GM23338 (cell line): ENCODE measurements around the gene ZNF438. TPM values are rescaled to one million over a fixed set of nuclear protein-coding genes. Genes with fewer than 3 reads are reported as not detected.

ENCODE experiments used
- ATAC-seq: fragments of 200-7000 bp; cut with Tn5 transposase; 3 replicates; pipeline ENCODE4 v1.9.1; 2020
- DNase-seq: peaks from one replicate; pipeline ENCODE4 v3.0.0-alpha.2; 2015; ENCODE audit warnings: low spot score
- H2AFZ ChIP-seq: fragments of 200-600 bp; sonication (generic); 2 replicates; pipeline ENCODE4 v1.8.0; 2016; ENCODE audit warnings: antibody characterized with exemption, mild to moderate bottlenecking, moderate library complexity
- H3F3A ChIP-seq: fragments of 200-600 bp; sonication (generic); replicated peaks from 2 replicates; pipeline ENCODE4 v1.8.0; 2017; ENCODE audit warnings: antibody characterized with exemption, mixed run types, low read depth
- H3K27ac ChIP-seq: fragments of 200-600 bp; sonication (generic); 2 replicates; pipeline ENCODE4 v1.6.1; 2016; ENCODE audit warnings: low read depth
- H3K27me3 ChIP-seq: fragments of 200-600 bp; sonication (generic); 2 replicates; pipeline ENCODE4 v1.8.0; 2016; ENCODE audit warnings: mild to moderate bottlenecking, mixed run types, moderate library complexity; ENCODE audit not compliant: insufficient read depth
- H3K36me3 ChIP-seq: fragments of 200-600 bp; sonication (generic); 2 replicates; pipeline ENCODE4 v1.8.0; 2016; ENCODE audit warnings: mild to moderate bottlenecking; ENCODE audit not compliant: insufficient read depth
- H3K4me1 ChIP-seq: fragments of 200-600 bp; sonication (generic); 2 replicates; pipeline ENCODE4 v1.8.0; 2016; ENCODE audit warnings: mild to moderate bottlenecking, moderate library complexity; ENCODE audit not compliant: insufficient read depth
- H3K4me2 ChIP-seq: fragments of 200-600 bp; sonication (generic); 2 replicates; pipeline ENCODE4 v1.7.1; 2017; ENCODE audit warnings: mixed run types
- H3K4me3 ChIP-seq: fragments of 200-600 bp; sonication (generic); 2 replicates; pipeline ENCODE4 v1.6.1; 2016; ENCODE audit warnings: mixed run types
- H3K79me2 ChIP-seq: fragments of 200-600 bp; sonication (generic); replicated peaks from 2 replicates; pipeline ENCODE4 v1.8.0; 2017; ENCODE audit warnings: mild to moderate bottlenecking; ENCODE audit not compliant: insufficient read depth
- H3K9me2 ChIP-seq: fragments of 200-600 bp; sonication (generic); 2 replicates; pipeline ENCODE4 v1.8.0; 2017; ENCODE audit not compliant: insufficient read depth
- H4K20me1 ChIP-seq: fragments of 200-600 bp; sonication (generic); replicated peaks from 2 replicates; pipeline ENCODE4 v1.8.0; 2017; ENCODE audit warnings: mild to moderate bottlenecking; ENCODE audit not compliant: insufficient read depth
- H3K27ac Mint-ChIP-seq: 2 replicates; pipeline ENCODE4 v1.8.0; 2020; ENCODE audit warnings: inconsistent platforms, mild to moderate bottlenecking, moderate library complexity, mixed read lengths
- H3K27me3 Mint-ChIP-seq: 3 replicates; pipeline ENCODE4 v1.8.0; 2022; ENCODE audit warnings: low read depth, mild to moderate bottlenecking, moderate library complexity, mixed read lengths, inconsistent platforms; ENCODE audit not compliant: insufficient read depth, poor library complexity
- H3K36me3 Mint-ChIP-seq: 3 replicates; pipeline ENCODE4 v1.8.0; 2021; ENCODE audit warnings: low read depth, mild to moderate bottlenecking, inconsistent platforms, moderate library complexity, mixed read lengths
- H3K4me1 Mint-ChIP-seq: 3 replicates; pipeline ENCODE4 v1.8.0; 2020; ENCODE audit warnings: mild to moderate bottlenecking, inconsistent platforms, mixed read lengths
- H3K4me3 Mint-ChIP-seq: 3 replicates; pipeline ENCODE4 v1.8.0; 2021; ENCODE audit warnings: moderate library complexity, mild to moderate bottlenecking, inconsistent platforms, mixed read lengths
- H3K9me3 Mint-ChIP-seq: 3 replicates; pipeline ENCODE4 v1.8.0; 2020; ENCODE audit warnings: moderate library complexity, mild to moderate bottlenecking, inconsistent platforms, mixed read lengths
- CREB1 ChIP-seq: fragments of 250-450 bp; sonication (Bioruptor Pico); IDR thresholded peaks from 2 replicates; pipeline ENCODE4 v1.5.0; 2020; ENCODE audit warnings: low read depth, mild to moderate bottlenecking, moderate library complexity
- EZH2phosphoT487 ChIP-seq: fragments of 200-600 bp; sonication (generic); IDR thresholded peaks from one replicate; pipeline ENCODE4 v1.8.1; 2018; ENCODE audit warnings: antibody characterized with exemption; ENCODE audit not compliant: unreplicated experiment
- JUNB ChIP-seq: IDR thresholded peaks from one replicate; pipeline ENCODE4 v1.6.1; 2016; ENCODE audit warnings: antibody characterized with exemption; ENCODE audit not compliant: unreplicated experiment
- NANOG ChIP-seq: IDR thresholded peaks from 2 replicates; pipeline ENCODE4 v1.6.1; 2016; ENCODE audit warnings: antibody characterized with exemption, borderline replicate concordance
- ZNF114 ChIP-seq: fragments of 250-450 bp; sonication (Bioruptor Pico); IDR thresholded peaks from 2 replicates; pipeline ENCODE4 v1.5.0; 2020; ENCODE audit warnings: mild to moderate bottlenecking, moderate library complexity
- polyA plus RNA-seq: library from polyadenylated mRNA; unstranded; fragments of >200 nt; fragmentation: Nextera tagmentation; extraction: Ambion mirVana; gene quantifications from 2 replicates; pipeline ENCODE4 v1.2.1, GENCODE V29; 2016
- total RNA-seq: library from RNA; depleted of rRNA; stranded (reverse); fragments of >200 nt; shearing (Covaris generic); gene quantifications from 2 replicates; pipeline ENCODE4 v1.2.3, GENCODE V29; 2014
- TF ChIP-seq, protein P1 (sequence below): fragments of 250-450 bp; sonication (Bioruptor Pico); IDR thresholded peaks from 2 replicates; pipeline ENCODE4 v1.5.0; 2020; ENCODE audit warnings: mild to moderate bottlenecking, moderate library complexity
- TF ChIP-seq, protein P2 (sequence below): IDR thresholded peaks from one replicate; pipeline ENCODE4 v1.6.1; 2018; ENCODE audit warnings: antibody characterized with exemption; ENCODE audit not compliant: unreplicated experiment

ZNF438 gene
- total and polyA plus RNA-seq, 2 experiments from 2014 or later, result 0.91 to 0.94 TPM

DNA sequence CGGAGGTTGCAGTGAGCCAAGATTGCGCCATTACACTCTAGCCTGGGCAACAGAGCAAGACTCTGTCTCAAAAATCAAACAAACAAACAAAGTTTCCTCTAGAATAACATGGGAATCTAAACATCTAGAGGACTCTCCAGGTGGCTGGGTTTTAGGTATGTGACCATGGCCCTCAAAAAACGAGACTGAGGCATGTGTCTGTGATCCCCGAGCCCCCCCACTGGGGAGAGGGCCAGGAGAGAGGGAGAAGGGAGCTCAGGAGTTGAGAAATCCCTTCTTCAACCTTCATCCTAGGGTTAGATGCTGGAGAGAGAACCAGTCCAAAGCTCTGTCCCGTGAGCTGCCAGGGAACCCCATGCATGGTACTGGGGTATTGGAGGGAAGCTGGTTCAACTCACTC lies 214.1 kb downstream of the ZNF438 start (continued):
- TF ChIP-seq, protein P1, sequence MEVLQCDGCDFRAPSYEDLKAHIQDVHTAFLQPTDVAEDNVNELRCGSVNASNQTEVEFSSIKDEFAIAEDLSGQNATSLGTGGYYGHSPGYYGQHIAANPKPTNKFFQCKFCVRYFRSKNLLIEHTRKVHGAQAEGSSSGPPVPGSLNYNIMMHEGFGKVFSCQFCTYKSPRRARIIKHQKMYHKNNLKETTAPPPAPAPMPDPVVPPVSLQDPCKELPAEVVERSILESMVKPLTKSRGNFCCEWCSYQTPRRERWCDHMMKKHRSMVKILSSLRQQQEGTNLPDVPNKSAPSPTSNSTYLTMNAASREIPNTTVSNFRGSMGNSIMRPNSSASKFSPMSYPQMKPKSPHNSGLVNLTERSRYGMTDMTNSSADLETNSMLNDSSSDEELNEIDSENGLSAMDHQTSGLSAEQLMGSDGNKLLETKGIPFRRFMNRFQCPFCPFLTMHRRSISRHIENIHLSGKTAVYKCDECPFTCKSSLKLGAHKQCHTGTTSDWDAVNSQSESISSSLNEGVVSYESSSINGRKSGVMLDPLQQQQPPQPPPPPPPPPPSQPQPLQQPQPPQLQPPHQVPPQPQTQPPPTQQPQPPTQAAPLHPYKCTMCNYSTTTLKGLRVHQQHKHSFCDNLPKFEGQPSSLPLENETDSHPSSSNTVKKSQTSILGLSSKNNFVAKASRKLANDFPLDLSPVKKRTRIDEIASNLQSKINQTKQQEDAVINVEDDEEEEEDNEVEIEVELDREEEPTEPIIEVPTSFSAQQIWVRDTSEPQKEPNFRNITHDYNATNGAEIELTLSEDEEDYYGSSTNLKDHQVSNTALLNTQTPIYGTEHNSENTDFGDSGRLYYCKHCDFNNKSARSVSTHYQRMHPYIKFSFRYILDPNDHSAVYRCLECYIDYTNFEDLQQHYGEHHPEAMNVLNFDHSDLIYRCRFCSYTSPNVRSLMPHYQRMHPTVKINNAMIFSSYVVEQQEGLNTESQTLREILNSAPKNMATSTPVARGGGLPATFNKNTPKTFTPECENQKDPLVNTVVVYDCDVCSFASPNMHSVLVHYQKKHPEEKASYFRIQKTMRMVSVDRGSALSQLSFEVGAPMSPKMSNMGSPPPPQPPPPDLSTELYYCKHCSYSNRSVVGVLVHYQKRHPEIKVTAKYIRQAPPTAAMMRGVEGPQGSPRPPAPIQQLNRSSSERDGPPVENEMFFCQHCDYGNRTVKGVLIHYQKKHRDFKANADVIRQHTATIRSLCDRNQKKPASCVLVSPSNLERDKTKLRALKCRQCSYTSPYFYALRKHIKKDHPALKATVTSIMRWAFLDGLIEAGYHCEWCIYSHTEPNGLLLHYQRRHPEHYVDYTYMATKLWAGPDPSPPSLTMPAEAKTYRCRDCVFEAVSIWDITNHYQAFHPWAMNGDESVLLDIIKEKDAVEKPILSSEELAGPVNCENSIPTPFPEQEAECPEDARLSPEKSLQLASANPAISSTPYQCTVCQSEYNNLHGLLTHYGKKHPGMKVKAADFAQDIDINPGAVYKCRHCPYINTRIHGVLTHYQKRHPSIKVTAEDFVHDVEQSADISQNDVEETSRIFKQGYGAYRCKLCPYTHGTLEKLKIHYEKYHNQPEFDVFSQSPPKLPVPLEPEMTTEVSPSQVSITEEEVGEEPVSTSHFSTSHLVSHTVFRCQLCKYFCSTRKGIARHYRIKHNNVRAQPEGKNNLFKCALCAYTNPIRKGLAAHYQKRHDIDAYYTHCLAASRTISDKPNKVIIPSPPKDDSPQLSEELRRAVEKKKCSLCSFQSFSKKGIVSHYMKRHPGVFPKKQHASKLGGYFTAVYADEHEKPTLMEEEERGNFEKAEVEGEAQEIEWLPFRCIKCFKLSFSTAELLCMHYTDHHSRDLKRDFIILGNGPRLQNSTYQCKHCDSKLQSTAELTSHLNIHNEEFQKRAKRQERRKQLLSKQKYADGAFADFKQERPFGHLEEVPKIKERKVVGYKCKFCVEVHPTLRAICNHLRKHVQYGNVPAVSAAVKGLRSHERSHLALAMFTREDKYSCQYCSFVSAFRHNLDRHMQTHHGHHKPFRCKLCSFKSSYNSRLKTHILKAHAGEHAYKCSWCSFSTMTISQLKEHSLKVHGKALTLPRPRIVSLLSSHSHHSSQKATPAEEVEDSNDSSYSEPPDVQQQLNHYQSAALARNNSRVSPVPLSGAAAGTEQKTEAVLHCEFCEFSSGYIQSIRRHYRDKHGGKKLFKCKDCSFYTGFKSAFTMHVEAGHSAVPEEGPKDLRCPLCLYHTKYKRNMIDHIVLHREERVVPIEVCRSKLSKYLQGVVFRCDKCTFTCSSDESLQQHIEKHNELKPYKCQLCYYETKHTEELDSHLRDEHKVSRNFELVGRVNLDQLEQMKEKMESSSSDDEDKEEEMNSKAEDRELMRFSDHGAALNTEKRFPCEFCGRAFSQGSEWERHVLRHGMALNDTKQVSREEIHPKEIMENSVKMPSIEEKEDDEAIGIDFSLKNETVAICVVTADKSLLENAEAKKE (CRISPR knock-in tag), result no peak
- no peak for TF ChIP-seq JUNB

DNA sequence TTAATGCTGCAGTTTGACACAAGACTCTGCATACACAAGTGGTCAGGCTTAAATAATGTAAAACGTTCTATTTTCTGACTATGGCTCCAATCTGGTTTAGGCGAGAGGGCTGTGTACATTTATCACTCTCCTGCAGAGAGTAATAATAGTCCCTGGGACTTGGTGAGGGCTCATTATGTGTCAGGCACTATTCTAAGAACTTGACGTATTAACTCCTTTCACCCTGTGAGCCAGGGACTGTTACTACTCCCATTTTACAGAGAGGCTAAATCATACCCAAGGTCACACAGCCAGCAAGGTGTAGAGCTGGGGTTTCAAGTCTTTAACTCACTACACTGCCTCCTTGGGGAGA lies 214.9 kb downstream of the ZNF438 start:
- DNase-seq, result no peak
- Mint-ChIP-seq H3K9me3 (no peaks in the 10 kb centered on the region), H3K27ac (no peak overlapping the region), H3K27me3 (peaks cover 7% of the 10 kb centered on the region), H3K4me1 (peaks cover 24% of the 10 kb centered on the region), H3K36me3 (no peaks in the 10 kb centered on the region), H3K4me3 (no peak overlapping the region)
- H3K27ac ChIP-seq, result no peak overlapping the region
- peaks cover 4% of the 10 kb centered on the region; the same call in 1 of the 2 replicates for H3K9me2 ChIP-seq
- no peaks in the 10 kb centered on the region for H3F3A ChIP-seq
- no peaks in the 10 kb centered on the region for H3K79me2 ChIP-seq
- no peaks in the 10 kb centered on the region for H4K20me1 ChIP-seq
- H2AFZ ChIP-seq, result no peak overlapping the region
- no peaks in the 10 kb centered on the region for H3K36me3 ChIP-seq
- no peak for ATAC-seq
- H3K4me1 ChIP-seq, result peaks cover 13% of the 10 kb centered on the region; the same call in 1 of the 2 replicates
- no peaks in the 10 kb centered on the region for H3K27me3 ChIP-seq
- no peak overlapping the region for H3K4me3 ChIP-seq
- no peak overlapping the region for H3K4me2 ChIP-seq
- no peak for TF ChIP-seq ZNF114
- no peak for TF ChIP-seq CREB1 (CRISPR knock-in tag)
- TF ChIP-seq EZH2phosphoT487, result no peak
- TF ChIP-seq NANOG, result no peak
- TF ChIP-seq, protein P1 (CRISPR knock-in tag), result no peak
- TF ChIP-seq, protein P2, sequence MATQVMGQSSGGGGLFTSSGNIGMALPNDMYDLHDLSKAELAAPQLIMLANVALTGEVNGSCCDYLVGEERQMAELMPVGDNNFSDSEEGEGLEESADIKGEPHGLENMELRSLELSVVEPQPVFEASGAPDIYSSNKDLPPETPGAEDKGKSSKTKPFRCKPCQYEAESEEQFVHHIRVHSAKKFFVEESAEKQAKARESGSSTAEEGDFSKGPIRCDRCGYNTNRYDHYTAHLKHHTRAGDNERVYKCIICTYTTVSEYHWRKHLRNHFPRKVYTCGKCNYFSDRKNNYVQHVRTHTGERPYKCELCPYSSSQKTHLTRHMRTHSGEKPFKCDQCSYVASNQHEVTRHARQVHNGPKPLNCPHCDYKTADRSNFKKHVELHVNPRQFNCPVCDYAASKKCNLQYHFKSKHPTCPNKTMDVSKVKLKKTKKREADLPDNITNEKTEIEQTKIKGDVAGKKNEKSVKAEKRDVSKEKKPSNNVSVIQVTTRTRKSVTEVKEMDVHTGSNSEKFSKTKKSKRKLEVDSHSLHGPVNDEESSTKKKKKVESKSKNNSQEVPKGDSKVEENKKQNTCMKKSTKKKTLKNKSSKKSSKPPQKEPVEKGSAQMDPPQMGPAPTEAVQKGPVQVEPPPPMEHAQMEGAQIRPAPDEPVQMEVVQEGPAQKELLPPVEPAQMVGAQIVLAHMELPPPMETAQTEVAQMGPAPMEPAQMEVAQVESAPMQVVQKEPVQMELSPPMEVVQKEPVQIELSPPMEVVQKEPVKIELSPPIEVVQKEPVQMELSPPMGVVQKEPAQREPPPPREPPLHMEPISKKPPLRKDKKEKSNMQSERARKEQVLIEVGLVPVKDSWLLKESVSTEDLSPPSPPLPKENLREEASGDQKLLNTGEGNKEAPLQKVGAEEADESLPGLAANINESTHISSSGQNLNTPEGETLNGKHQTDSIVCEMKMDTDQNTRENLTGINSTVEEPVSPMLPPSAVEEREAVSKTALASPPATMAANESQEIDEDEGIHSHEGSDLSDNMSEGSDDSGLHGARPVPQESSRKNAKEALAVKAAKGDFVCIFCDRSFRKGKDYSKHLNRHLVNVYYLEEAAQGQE, result no peak
